Coronary artery (tissue), 2 donors: ENCODE data around the gene UGT2A3.
"Not testable (repeated sequence)": the region's sequence is repeated elsewhere in the genome, so short reads cannot be mapped to it uniquely, and the experiment has no call there.

Source experiments
- DNase-seq: peaks from one replicate; pipeline ENCODE4 v3.0.0-alpha.2; 2017; ENCODE audit warnings: low spot score
- H3K27ac ChIP-seq, 2 donors: fragments of 200-600 bp; sonication (generic); one replicate each; pipeline ENCODE4 v1.5.1; 2016 to 2019
- H3K4me3 ChIP-seq: fragments of 200-600 bp; sonication (generic); 2 replicates; pipeline ENCODE4 v1.5.1; 2016; ENCODE audit warnings: mild to moderate bottlenecking, moderate library complexity
- TF ChIP-seq, protein P1 (sequence below): fragments of 200-600 bp; sonication (generic); IDR thresholded peaks from one replicate; pipeline ENCODE4 v1.5.1; 2019; ENCODE audit warnings: antibody characterized with exemption

UGT2A3 gene

DNA sequence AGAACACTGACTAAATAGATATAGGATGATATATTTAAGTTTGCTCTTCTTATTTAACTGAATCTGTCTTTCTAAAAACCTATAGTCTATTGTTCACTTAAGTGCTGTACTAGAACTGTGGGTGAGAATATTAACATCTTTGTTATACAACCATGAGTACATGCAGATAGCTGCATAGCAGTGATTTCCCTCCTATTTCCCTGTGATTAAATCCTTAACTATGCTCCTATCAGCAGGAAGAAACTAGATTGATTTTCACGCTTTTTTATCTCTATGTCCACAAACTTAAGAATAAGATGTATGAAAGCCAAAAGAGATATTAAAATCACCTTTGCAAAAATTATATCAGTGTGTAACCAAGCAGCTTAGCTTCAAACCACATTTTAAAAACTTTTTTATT, 11.3 kb upstream of the UGT2A3 start:
- H3K4me3 ChIP-seq, result no peak overlapping the region
- no peak overlapping the region for H3K27ac ChIP-seq
- DNase-seq, result no peak
- TF ChIP-seq, protein P1, sequence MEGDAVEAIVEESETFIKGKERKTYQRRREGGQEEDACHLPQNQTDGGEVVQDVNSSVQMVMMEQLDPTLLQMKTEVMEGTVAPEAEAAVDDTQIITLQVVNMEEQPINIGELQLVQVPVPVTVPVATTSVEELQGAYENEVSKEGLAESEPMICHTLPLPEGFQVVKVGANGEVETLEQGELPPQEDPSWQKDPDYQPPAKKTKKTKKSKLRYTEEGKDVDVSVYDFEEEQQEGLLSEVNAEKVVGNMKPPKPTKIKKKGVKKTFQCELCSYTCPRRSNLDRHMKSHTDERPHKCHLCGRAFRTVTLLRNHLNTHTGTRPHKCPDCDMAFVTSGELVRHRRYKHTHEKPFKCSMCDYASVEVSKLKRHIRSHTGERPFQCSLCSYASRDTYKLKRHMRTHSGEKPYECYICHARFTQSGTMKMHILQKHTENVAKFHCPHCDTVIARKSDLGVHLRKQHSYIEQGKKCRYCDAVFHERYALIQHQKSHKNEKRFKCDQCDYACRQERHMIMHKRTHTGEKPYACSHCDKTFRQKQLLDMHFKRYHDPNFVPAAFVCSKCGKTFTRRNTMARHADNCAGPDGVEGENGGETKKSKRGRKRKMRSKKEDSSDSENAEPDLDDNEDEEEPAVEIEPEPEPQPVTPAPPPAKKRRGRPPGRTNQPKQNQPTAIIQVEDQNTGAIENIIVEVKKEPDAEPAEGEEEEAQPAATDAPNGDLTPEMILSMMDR, result no peak

DNA sequence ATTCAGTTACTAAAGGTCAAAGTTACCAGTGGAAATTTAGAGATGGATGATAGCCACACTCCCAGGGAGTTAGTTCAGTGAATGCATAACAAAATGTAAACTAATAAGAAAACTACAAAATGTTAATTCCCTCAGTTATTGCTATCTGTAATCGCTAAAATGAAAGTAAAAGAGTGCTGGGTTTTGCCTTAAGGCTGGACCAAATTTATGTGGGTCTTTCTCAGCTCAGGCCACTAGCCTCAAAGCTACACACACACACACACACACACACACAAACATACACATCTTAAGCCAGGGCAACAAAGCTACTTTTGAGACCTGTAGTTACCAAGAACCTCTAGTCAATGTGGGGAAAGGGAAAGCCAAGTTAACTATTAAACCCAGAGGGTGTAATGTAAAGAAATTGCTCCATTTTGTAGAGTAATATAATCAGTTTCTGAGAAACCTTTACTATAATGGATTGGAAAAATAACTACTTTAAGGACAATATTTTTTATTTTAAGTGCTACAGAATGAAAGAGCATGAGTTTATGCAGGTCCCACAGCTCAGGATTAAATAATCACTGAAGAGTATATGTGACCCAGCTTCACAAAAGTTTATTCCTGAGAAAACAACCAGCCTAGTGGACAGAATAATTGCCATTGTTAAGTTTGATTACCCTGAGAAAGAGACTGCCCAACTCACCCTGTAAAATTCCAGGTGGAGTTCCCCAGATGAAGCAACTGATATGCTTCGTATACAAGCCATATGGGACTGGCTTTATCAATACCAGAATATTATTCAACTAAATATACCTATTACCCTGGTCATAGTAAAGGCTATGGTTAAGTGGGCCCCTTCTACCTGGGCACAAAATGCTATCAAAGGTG, 8.9 kb upstream of the UGT2A3 start:
- DNase-seq, result no peak
- TF ChIP-seq, protein P1, result no peak
- H3K27ac ChIP-seq, result no peak overlapping the region
- H3K4me3 ChIP-seq, result no peak overlapping the region

DNA sequence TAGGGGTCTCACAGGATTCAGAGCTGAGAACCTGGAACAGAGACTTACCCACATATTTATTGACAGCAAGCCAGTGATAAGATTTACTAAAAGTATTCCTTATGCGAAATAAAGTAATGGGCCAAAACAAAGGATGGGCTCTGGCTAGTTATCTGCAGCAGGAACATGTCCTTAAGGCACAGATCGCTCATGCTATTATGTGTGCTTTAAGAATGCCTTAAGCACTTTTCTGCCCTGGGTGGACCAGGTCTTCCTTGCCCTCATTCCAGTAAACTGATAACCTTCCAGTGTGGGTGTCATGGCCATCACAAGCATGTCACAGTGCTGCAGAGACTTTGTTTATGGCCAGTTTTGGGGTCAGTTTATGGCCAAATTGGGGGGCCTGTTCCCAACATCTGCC, 7.5 kb upstream of the UGT2A3 start:
- DNase-seq, H3K27ac ChIP-seq, H3K4me3 ChIP-seq: not testable (repeated sequence)

DNA sequence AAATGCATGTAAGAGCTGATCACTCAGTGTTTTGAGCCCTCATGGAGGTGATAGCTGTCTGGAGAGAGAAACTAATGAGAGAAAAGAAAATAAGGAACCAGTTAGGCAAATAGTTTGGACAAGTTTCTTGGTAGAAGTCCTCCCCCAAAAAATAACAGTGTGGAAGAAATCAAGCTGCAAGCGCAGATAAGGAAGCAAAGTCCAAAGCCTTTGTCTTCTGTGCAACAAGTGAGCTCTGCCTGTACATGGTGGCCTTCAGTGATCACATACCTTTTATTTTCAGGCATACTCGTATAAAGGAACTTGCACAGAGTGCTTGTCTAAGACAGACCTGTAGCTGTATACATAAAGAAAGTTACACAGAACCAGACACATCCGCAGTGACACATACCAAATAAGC, 2.5 kb upstream of the UGT2A3 start:
- TF ChIP-seq, protein P1, result no peak
- no peak for DNase-seq
- Histone ChIP-seq H3K4me3 (no peak overlapping the region), H3K27ac (no peak overlapping the region)

DNA sequence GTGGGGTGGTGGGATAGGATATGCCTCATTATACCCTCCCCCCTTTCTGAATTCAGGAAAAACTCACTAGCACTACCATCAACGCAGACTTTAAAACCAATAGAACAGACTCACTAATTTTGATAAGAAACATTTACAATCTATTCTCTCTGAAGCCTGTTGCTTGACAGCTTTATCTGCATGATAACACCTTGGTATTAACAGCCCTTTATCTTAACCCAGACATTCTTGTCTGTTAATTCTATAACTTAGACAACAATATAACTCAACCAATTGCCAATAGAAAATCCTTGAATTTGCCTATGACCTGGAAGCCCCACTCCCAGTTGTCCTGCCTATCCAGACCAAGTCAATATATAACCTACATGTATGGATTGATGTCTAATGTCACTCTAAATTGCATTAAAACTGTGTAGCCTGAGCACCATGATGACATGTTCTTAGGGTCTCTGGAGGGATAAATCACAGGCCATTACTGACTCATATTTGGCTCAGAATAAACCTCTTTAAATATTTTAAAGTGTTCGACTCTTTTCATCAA, 1.5 kb upstream of the UGT2A3 start:
- TF ChIP-seq, protein P1, result no peak
- no peak overlapping the region for H3K4me3 ChIP-seq
- no peak for DNase-seq
- no peak overlapping the region for H3K27ac ChIP-seq

DNA sequence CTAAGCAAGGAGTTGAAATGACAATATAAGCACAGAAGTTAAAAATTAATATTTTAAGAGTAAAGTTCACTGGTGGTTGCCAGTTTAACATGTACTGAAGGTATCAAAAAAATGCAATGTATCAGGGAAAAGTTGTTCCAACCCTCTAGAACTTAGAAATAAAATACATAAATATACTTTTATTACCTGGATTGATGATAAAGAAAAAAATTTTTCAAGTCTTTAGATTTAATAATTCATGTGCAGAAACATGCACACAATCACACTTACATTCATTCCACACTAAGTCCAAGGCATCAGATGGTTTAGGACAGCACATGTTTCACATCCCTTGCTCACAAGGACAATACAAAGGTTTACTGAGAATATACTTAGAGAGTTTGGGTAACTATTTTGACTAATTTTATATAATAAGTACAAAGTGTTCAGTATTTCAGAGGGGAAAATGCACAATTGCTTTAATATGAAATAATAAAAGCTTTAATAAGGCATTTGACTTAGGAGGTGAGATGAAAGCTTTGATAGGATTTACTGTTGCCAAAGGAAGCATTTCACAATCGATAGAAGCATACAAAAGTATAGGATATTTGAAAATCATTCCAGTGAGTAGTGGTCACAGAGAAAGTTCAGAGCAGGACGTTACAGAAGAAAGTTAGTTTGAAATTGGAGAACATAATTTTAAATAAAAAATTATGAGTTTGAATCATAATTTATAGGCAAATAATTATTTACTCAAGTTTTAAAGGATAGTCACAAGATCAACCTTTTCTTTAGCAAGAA, 392 bp upstream of the UGT2A3 start:
- Histone ChIP-seq H3K27ac (no peak overlapping the region), H3K4me3 (no peak overlapping the region)
- TF ChIP-seq, protein P1, result no peak
- no peak for DNase-seq

DNA sequence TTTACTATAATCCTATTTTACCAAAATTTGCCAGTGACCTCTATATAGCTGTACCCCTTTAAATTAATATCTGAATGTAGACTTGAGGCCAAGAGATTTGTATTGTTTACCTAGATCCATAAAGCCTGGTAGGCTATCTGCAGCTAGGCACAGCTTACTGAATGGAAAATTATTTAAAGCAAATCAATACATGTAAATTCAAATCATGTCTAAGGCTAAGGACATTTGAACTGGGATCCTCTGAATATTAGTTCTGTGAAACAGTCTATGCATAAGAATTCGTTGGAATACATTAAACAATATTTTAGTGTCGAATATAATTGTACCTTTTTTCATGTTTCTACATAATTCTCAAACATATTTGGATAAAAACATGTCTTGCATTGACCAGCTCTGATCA, 1.6 kb downstream of the UGT2A3 start:
- DNase-seq, result no peak
- Histone ChIP-seq H3K27ac (no peak overlapping the region), H3K4me3 (no peak overlapping the region)
- TF ChIP-seq, protein P1, result no peak
